AG09319 (cell line): ENCODE results near the gene LARP6.

Experiments used
- DNase-seq: peaks from one replicate; pipeline ENCODE4 v3.0.0-alpha.2; 2010; ENCODE audit warnings: low read depth; ENCODE audit errors: extremely low read depth
- TF ChIP-seq, protein P1 (sequence below): IDR thresholded peaks from 2 replicates; pipeline ENCODE4 v1.5.1; 2011; ENCODE audit warnings: low read depth, mild to moderate bottlenecking, inconsistent platforms, low read length, moderate library complexity

The LARP6 gene

DNA sequence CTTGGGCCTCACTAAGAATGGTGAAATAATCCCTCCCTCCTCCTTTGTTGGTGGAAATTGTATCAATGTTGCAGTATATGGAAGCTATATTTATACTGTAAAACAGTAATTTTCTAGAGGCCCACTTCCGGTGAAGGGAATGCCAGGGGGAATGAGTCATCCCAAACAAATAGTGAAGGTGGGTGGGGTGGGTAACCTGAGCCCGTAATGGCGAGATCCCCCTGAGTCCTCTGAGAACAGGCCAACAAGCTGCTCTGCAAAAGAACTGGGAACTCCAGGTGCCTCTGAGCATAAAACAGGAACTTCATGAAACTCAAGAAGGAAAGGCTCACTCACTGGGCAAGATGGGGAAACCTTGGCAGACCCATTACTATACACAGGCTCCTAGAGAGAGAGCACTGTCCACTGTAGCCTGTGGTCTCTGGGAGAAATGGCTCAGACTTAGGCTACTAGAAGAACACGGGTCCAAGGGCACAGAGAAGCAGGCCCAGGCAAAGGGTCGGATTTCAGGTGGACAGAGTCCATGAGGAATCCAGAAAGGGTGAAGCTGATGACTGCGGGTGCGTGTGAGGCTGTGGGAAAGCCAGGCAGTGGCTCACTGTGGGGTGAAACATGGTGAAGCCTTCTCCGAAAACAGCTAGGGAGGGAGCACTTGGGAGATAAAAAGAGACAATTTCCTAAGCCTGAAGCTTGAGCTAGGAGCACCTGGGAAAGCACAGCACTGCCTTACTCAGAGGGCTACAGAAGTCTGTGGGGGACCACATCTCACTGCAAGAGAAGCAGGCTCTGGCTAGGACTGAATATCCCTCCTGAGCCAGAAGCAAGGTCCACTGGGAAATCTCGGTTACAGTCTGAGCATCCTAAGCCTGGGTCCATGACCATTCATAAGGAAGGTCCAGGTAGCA lies 19.8 kb downstream of the LARP6 start:
- peak; percentile 83 for DNase-seq
- TF ChIP-seq, protein P1, sequence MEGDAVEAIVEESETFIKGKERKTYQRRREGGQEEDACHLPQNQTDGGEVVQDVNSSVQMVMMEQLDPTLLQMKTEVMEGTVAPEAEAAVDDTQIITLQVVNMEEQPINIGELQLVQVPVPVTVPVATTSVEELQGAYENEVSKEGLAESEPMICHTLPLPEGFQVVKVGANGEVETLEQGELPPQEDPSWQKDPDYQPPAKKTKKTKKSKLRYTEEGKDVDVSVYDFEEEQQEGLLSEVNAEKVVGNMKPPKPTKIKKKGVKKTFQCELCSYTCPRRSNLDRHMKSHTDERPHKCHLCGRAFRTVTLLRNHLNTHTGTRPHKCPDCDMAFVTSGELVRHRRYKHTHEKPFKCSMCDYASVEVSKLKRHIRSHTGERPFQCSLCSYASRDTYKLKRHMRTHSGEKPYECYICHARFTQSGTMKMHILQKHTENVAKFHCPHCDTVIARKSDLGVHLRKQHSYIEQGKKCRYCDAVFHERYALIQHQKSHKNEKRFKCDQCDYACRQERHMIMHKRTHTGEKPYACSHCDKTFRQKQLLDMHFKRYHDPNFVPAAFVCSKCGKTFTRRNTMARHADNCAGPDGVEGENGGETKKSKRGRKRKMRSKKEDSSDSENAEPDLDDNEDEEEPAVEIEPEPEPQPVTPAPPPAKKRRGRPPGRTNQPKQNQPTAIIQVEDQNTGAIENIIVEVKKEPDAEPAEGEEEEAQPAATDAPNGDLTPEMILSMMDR = no peak

DNA sequence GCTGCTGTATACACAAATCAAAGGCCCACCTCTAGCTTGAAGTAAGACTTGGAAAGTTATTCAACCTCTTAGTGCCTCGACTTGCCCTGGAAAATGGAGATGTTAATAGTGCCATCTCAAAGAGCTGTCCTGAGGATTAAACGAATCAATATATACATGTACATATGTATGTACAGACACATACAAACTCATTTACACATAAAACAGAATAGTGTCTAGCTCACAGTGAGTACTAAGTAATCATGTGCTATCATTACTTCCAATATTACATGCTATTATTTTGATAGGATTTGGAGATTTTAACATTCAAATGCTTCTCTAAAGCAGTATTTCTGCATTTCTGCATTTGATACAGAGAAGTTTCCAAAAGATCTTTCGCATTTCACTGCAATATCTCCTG lies 20.5 kb downstream of the LARP6 start:
- DNase-seq = no peak
- TF ChIP-seq, protein P1 = no peak

DNA sequence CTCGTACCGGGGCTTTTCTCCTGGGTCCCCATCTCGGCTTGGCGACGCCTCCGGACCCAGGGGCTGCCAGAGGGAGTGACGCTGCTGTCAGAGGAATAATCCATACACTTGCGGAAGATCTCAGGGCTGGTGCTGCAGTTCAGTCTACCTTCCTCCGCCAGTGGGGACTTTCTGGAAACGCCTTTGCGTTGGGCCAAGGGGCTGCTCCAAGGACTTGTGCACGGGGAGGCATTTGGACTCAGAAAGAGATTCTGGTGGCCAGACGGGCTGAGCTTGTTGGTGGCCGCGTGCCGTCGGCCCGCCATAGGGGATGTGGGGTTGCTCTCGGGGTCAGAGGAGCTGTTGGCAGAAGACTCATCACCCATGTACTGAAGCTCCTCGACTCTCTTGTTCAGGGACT lies 21.8 kb downstream of the LARP6 start:
- DNase-seq = no peak
- TF ChIP-seq, protein P1 = no peak

DNA sequence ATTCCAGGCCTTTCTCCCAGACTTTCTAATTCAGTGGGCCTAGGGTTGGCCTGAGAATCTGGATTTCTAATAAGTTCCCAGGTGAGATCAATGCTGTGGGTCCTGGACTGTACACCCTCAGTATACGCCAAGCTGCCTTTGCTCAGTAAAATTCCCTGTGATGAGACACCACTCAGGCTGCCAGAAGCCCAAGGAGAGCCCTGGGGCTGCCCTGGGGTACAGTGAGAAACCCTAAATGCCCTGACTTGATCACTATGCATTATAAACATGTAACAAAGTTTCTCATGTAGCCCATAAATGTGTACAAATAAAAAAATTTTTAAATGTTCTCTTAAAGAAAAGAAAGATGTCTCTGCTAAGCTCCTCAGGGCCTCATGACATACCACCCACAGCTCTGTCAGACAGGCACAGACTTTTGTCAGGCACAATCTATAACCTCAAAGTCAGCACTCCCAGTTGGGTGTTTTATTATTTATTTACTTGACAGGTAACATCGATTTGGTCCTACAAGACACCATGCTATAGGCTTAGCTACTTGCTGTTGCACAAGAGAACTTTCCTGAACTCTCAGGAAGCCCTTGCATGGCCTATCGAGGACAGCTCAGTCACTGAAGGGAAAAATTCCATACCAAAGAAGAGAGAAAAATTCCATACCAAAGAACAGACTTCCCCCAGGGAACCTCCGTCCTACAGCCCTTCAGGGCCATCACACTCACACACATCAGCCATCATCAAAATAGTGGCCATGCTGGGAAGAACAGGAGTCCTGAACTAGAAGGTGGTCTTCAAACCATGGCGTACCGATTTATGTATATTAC lies 22.7 kb downstream of the LARP6 start:
- DNase-seq = no peak
- TF ChIP-seq, protein P1 = no peak

DNA sequence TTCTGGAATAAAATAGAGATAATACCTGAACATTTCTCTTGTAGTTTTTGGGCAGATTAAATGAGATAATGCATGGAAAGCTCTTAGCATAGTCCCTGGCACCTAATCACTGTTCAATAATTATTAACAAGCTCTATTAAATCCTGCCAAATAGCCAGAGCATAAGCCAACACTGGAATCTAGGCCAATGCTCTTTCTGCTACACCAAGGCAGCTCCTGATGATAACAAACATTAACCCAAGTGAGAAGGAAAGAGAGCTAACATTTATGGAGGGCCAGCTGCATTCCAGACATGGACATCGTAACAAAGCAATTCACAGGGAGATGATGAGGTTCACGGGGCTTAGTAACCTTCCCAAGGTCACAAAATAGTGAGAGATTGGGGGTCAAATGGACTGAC lies 23.3 kb downstream of the LARP6 start:
- TF ChIP-seq, protein P1 = no peak
- DNase-seq = no peak

DNA sequence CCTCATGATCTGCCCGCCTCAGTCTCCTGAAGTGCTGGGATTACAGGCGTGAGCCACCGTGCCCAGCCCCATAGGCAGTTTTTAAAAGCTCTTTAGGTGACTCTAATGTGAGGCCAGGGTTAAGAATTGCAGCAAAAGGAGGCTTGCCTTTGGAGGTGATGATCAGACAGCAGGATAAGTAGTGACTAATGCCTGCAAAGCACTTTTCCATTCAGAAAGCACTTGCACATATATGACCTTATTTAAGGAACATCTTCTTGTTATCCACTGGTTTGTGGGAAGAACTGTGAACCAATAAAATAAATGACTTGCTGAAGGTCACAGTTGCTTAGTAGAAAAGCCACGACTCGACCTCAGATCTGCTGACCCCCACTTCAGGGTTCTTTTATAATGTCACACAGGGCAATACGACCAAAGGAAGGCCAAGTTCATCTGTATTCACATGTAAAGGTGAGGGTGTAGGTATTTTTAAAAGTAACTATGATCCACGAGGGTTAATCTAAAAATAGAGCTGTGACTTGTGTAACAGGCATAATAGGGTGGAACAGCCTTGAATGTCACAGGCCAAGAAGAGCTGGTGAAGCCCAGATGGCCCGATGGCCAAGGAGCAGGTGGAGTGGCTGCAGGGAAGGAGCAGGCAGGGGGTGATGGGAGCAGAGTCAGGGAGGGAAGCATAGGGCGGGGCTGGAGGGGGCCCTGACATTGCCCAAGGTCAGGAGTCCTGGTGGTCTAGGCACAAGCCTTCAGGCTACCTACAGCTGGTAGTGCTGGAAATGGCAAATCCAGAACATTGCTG lies 24.4 kb downstream of the LARP6 start:
- DNase-seq = no peak
- TF ChIP-seq, protein P1 = no peak
